BJ (cell line): ENCODE measurements around the gene GNG5. TPM values are rescaled to one million over a fixed set of nuclear protein-coding genes. Genes with fewer than 3 reads are reported as not detected.
"Not testable (repeated sequence)": the region's sequence is repeated elsewhere in the genome, so short reads cannot be mapped to it uniquely, and the experiment has no call there.

ENCODE experiments used
- CTCF ChIA-PET: fragments of 350-600 bp; formaldehyde crosslinking; extraction: SDS; loops from one replicate; lab custom pipeline; 2021; ENCODE audit warnings: antibody characterized with exemption, inconsistent platforms; lab: Yijun Ruan, JAX
- POLR2A ChIA-PET: fragments of 300-600 bp; sonication (Branson Sonifier 250); formaldehyde crosslinking; extraction: SDS; loops from one replicate; lab custom pipeline; 2021; ENCODE audit warnings: antibody characterized with exemption; lab: Charles Lee
- DNase-seq: peaks from one replicate; pipeline ENCODE4 v3.0.0-alpha.2; 2011; ENCODE audit warnings: low read depth
- H3K27me3 ChIP-seq: 2 replicates; pipeline ENCODE4 v1.6.0; 2011; ENCODE audit warnings: low read length; ENCODE audit not compliant: control insufficient read depth, insufficient read depth
- H3K36me3 ChIP-seq: 2 replicates; pipeline ENCODE4 v1.5.1; 2011; ENCODE audit warnings: low read length; ENCODE audit not compliant: control insufficient read depth, insufficient read depth
- H3K4me3 ChIP-seq: 2 replicates; pipeline ENCODE4 v1.5.1; 2011; ENCODE audit warnings: low read depth, mild to moderate bottlenecking, control low read depth, low read length
- CTCF ChIP-seq: IDR thresholded peaks from 2 replicates; pipeline ENCODE4 v1.5.1; 2011; ENCODE audit warnings: low read depth, mild to moderate bottlenecking, control low read depth, inconsistent platforms, low read length, moderate library complexity; ENCODE audit not compliant: insufficient read depth
- polyA plus RNA-seq: library from polyadenylated mRNA; depleted of rRNA; stranded (reverse); fragments of >200 nt; gene quantifications from 2 replicates; pipeline ENCODE4 v1.2.3, GENCODE V29; 2011

GNG5 gene
- polyA plus RNA-seq, 1 experiment: 60.4 TPM

DNA sequence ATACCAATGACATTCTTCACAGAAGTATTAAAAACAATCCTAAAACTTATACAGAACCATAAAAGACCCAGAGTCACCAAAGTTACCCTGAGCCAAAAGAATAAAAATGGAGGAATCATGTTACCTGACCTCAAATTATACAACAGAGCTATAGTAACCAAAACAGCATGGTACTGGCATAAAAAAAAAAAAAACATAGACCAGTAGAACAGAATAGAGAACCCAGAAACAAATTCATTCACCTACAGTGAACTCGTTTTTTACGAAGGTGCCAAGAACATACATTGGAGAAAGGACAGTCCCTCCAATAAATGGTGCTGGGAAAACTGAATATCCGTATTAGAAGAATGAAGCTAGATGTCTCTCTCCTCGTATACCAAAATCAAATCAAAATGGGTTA is 2.6 kb upstream of the GNG5 start:
- DNase-seq: no peak
- H3K27me3 ChIP-seq: no peaks in the 10 kb centered on the region
- H3K4me3 ChIP-seq: no peak overlapping the region
- no peaks in the 10 kb centered on the region for H3K36me3 ChIP-seq
- POLR2A ChIA-PET: no interaction called here
- CTCF ChIA-PET: no interaction called here
- no peak for TF ChIP-seq CTCF

DNA sequence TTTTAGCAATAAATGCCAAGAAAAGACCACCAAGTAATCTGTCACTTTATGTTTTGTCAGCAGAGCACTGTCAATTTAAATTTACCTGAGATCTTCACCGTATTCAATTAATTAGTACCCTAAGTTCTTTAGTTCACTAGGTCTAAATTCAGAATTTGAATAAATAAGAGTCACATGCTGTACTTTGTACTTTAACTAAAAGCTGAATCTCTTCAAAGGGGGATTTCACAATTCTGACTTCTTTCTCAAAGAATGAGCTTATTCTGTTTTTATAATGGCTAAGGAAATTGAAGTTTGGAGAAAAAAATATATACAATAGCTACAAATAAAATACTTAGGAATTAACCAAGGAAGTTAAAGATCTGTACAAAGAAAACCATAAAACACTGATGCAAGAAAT is 2.1 kb upstream of the GNG5 start:
- no peak for TF ChIP-seq CTCF
- POLR2A ChIA-PET: interaction anchor here (0.6 kb wide), 1 partner anchor 36 kb away, joined by 3 read pairs; no protein-coding TSS in a partner anchor
- Histone ChIP-seq H3K27me3 (no peaks in the 10 kb centered on the region), H3K4me3 (no peak overlapping the region), H3K36me3 (no peaks in the 10 kb centered on the region)
- CTCF ChIA-PET: no interaction called here
- no peak for DNase-seq

GRCh38 chr1:84507887-84508286 is 1.5 kb upstream of the GNG5 start:
- H3K36me3 ChIP-seq, H3K4me3 ChIP-seq, POLR2A ChIA-PET, DNase-seq, CTCF ChIA-PET, H3K27me3 ChIP-seq: not testable (repeated sequence)

GRCh38 chr1:84506729-84507453 is 510 bp upstream of the GNG5 start:
- Histone ChIP-seq H3K27me3 (no peaks in the 10 kb centered on the region), H3K36me3 (no peaks in the 10 kb centered on the region), H3K4me3 (peak overlapping the region; percentile 90)
- CTCF ChIA-PET: interaction anchor here (1.2 to 1.7 kb wide), 4 partner anchors 64 to 247 kb away, joined by 4 to 7 read pairs (median 4); no protein-coding TSS in a partner anchor
- POLR2A ChIA-PET: interaction anchor here (0.7 kb wide), 1 partner anchor 144 kb away, joined by 4 read pairs; no protein-coding TSS in a partner anchor
- DNase-seq: no peak
- no peak for TF ChIP-seq CTCF

DNA sequence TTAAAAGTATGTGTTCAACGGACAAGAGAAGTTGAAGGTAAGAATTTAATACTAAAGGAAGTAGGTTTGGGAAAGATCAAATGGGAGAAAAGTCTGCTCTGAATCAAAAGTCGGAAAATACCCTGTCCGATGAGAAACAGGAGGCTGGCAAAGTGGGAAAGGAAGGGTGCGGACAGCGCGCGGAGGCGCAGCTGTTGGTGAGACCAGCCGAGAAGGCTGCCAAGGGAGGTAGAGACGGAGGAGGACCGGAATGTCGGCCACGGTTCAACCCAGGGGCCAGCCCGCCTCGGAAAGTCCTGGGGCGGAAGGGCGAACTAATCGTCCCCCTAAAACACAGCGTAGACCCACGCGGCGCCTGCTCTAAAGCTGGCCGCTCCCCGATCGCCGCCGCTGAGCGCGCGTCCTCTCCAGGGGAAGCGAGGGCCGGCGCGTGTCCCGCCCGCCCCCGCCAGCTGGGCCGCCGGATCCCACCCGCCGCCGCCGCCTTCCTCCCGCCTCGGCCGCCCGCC is 834 bp downstream of the GNG5 start:
- TF ChIP-seq CTCF: no peak
- no peaks in the 10 kb centered on the region for H3K27me3 ChIP-seq
- H3K4me3 ChIP-seq: peak overlapping the region; percentile 90
- POLR2A ChIA-PET: interaction anchor here (0.6 to 0.7 kb wide), 2 partner anchors 67 to 68 kb away, joined by 3 to 4 read pairs; partner anchors contain the start of gene CTBS
- DNase-seq: no peak
- CTCF ChIA-PET: interaction anchor here (0.8 to 1.7 kb wide), 6 partner anchors 63 to 248 kb away, joined by 3 to 7 read pairs (median 4); no protein-coding TSS in a partner anchor
- H3K36me3 ChIP-seq: peaks cover 1% of the 10 kb centered on the region; the same call in 1 of the 2 replicates
